Stimulated activated CD8-positive, alpha-beta memory T cell treated with anti-CD3 and anti-CD28 coated beads, Interleukin-12 subunit alpha, Interleukin-12 subunit beta, amount 100 ng/mL, for 24 hours (primary cell): Measurements from ENCODE around the gene FAT1.
"Not testable (repeated sequence)": the region's sequence is repeated elsewhere in the genome, so short reads cannot be mapped to it uniquely, and the experiment has no call there.

Experiments
- DNase-seq: peaks from one replicate; pipeline ENCODE4 v3.0.0-alpha.2; 2020; ENCODE audit errors: extremely low read depth

FAT1 gene

GRCh38 chr4:186698028-186698427 lies 25.6 kb downstream of the FAT1 start:
- DNase-seq, result no peak

- DNase-seq, result no peak
These were observed 28.3 kb downstream of the FAT1 start for GRCh38 chr4:186695392-186695791.

- DNase-seq, result no peak
These were observed 29.8 kb downstream of the FAT1 start for GRCh38 chr4:186693894-186694293.

GRCh38 chr4:186693159-186693815 lies 30.4 kb downstream of the FAT1 start:
- DNase-seq, result no peak

GRCh38 chr4:186691396-186691795 lies 32.3 kb downstream of the FAT1 start:
- no peak for DNase-seq

- no peak for DNase-seq
These were observed 34.2 kb downstream of the FAT1 start for GRCh38 chr4:186689476-186689875.

GRCh38 chr4:186688150-186688943 lies 35.3 kb downstream of the FAT1 start:
- DNase-seq, result no peak

- DNase-seq, result no peak
These were observed 36.4 kb downstream of the FAT1 start for GRCh38 chr4:186687265-186687664.

GRCh38 chr4:186685767-186686183 lies 37.9 kb downstream of the FAT1 start:
- DNase-seq, result no peak

- no peak for DNase-seq
These were observed 38.8 kb downstream of the FAT1 start for GRCh38 chr4:186684889-186685309.

- no peak for DNase-seq
These were observed 39.4 kb downstream of the FAT1 start for GRCh38 chr4:186684220-186684619.

GRCh38 chr4:186680641-186681040 lies 43.0 kb downstream of the FAT1 start:
- DNase-seq, result no peak

GRCh38 chr4:186676531-186677161 lies 47.0 kb downstream of the FAT1 start:
- no peak for DNase-seq

GRCh38 chr4:186669735-186670134 lies 53.9 kb downstream of the FAT1 start:
- no peak for DNase-seq

- DNase-seq, result no peak
These were observed 54.4 kb downstream of the FAT1 start for GRCh38 chr4:186669159-186669731.

GRCh38 chr4:186666750-186667149 lies 56.9 kb downstream of the FAT1 start:
- no peak for DNase-seq

- DNase-seq, result no peak
These were observed 57.4 kb downstream of the FAT1 start for GRCh38 chr4:186666252-186666651.

GRCh38 chr4:186660403-186660802 lies 63.3 kb downstream of the FAT1 start:
- no peak for DNase-seq

GRCh38 chr4:186659935-186660334 lies 63.7 kb downstream of the FAT1 start:
- DNase-seq, result no peak

- not testable (repeated sequence) for DNase-seq
These were observed 64.2 kb downstream of the FAT1 start for GRCh38 chr4:186659456-186659855.

GRCh38 chr4:186658657-186659056 lies 65.0 kb downstream of the FAT1 start:
- DNase-seq, result no peak

- no peak for DNase-seq
These were observed 65.9 kb downstream of the FAT1 start for GRCh38 chr4:186657764-186658163.
